Measurements from ENCODE around the gene XRCC4.

GRCh38 chr5:83157163-83157562 is 79.8 kb downstream of the XRCC4 start:
- TF ChIP-seq CTCF (IDR thresholded peaks at IDR 0.05) (no peak), POLR2A (IDR thresholded peaks at IDR 0.05) (no peak)
